ENCODE measurements around the gene TTC9C.

DNA sequence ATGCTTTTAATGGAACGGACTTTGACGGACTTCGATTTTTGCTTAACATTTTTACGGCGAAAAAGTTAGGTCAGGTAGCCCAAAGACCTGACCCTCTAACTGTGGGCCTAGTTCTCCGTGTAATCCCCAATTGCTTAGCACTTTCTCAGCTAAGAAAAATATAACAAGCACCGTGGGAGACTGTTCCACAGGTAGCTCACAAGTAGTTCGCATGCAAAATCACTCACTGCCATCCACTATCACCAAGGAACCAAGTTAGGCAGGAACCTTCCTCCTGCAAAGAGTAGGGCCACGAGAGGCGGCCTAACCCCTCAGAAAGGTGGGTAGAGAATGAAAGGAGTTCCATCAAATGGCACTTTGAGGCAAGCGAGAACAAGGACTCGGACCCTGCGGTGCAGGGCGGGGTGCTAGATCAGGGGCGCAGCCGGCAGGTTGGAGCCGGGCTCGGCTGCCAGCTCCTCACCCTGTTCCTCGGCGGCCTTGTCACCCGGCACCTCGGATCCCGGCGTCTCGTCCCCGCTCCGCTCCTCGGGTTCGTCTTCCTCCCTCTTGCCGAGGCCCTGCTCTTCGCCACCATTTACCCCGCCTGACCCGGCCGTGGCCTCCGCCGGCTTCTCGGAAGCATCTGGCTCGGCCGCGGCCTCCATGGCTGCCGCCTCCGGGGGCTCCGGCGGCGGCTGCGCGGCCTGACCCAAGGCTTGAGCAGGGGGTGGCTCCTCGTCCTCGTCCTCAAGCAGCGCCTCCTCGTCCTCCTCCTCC is 2.0 kb upstream of the TTC9C start:
- no peak for TF ChIP-seq CTCF (conservative IDR thresholded peaks at IDR 0.05)
- TF ChIP-seq EZH2 (IDR thresholded peaks at IDR 0.05; ENCODE audit: low read depth), result no peak

All from PC-9 (cell line).